Lower leg skin (tissue), 3 donors: ENCODE results near the gene DMRTA2.

Source experiments
- POLR2A ChIP-seq, 2 donors: fragments of 450-650 bp; IDR thresholded peaks; one replicate each; pipeline ENCODE4 v1.6.1; 2016 to 2017; ENCODE audit warnings: antibody characterized with exemption in 2 of 2, mild to moderate bottlenecking in 1 of 2, moderate library complexity in 1 of 2
- TF ChIP-seq, protein P1 (sequence below), 3 donors: fragments of 450-650 bp; IDR thresholded peaks; one replicate each; pipeline ENCODE4 v1.5.1; 2016; ENCODE audit warnings: antibody characterized with exemption in 3 of 3, mild to moderate bottlenecking in 3 of 3, moderate library complexity in 2 of 3

- TF ChIP-seq, protein P1, sequence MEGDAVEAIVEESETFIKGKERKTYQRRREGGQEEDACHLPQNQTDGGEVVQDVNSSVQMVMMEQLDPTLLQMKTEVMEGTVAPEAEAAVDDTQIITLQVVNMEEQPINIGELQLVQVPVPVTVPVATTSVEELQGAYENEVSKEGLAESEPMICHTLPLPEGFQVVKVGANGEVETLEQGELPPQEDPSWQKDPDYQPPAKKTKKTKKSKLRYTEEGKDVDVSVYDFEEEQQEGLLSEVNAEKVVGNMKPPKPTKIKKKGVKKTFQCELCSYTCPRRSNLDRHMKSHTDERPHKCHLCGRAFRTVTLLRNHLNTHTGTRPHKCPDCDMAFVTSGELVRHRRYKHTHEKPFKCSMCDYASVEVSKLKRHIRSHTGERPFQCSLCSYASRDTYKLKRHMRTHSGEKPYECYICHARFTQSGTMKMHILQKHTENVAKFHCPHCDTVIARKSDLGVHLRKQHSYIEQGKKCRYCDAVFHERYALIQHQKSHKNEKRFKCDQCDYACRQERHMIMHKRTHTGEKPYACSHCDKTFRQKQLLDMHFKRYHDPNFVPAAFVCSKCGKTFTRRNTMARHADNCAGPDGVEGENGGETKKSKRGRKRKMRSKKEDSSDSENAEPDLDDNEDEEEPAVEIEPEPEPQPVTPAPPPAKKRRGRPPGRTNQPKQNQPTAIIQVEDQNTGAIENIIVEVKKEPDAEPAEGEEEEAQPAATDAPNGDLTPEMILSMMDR (IDR thresholded peaks at IDR 0.05), result no peak
- TF ChIP-seq POLR2A (IDR thresholded peaks at IDR 0.05), result no peak
Observed at GRCh38 chr1:50373532-50373931, 49.7 kb downstream of the DMRTA2 start.
